HG03469 (cell line): Measurements from ENCODE around the gene SLC22A3.
"Not testable (repeated sequence)": the region's sequence is repeated elsewhere in the genome, so short reads cannot be mapped to it uniquely, and the experiment has no call there.

ENCODE experiments used
- ATAC-seq: cut with Tn5 transposase; IDR thresholded peaks from one replicate; pipeline ENCODE4 v1.9.1; 2021; ENCODE audit warnings: mild to moderate bottlenecking, moderate library complexity, moderate number of reproducible peaks; ENCODE audit not compliant: unreplicated experiment

SLC22A3 gene

GRCh38 chr6:160348223-160349019, at the start of gene SLC22A3:
Gene SLC22A3, plus strand, starts transcription at chr6:160348378. Its CDS starts 42 bp downstream, at chr6:160348420.
- no peak for ATAC-seq

- ATAC-seq = no peak
Measured at GRCh38 chr6:160299559-160299958, 48.6 kb upstream of the SLC22A3 start.

- ATAC-seq = no peak
Measured at GRCh38 chr6:160300076-160300695, 48.0 kb upstream of the SLC22A3 start.

- ATAC-seq = no peak
Measured at GRCh38 chr6:160301339-160301738, 46.8 kb upstream of the SLC22A3 start.

- not testable (repeated sequence) for ATAC-seq
Measured at GRCh38 chr6:160302431-160303082, 45.6 kb upstream of the SLC22A3 start.

- no peak for ATAC-seq
Measured at GRCh38 chr6:160303806-160304205, 44.4 kb upstream of the SLC22A3 start.

- no peak for ATAC-seq
Measured at GRCh38 chr6:160305926-160306713, 42.1 kb upstream of the SLC22A3 start.

- no peak for ATAC-seq
Measured at GRCh38 chr6:160309718-160310117, 38.5 kb upstream of the SLC22A3 start.

- ATAC-seq = no peak
Measured at GRCh38 chr6:160312900-160313299, 35.3 kb upstream of the SLC22A3 start.

- no peak for ATAC-seq
Measured at GRCh38 chr6:160315310-160315709, 32.9 kb upstream of the SLC22A3 start.

GRCh38 chr6:160316261-160316660, 31.9 kb upstream of the SLC22A3 start:
- no peak for ATAC-seq

- ATAC-seq = no peak
Measured at GRCh38 chr6:160319246-160319645, 28.9 kb upstream of the SLC22A3 start.

GRCh38 chr6:160321729-160322505, 26.3 kb upstream of the SLC22A3 start:
- no peak for ATAC-seq

GRCh38 chr6:160327981-160328380, 20.2 kb upstream of the SLC22A3 start:
- no peak for ATAC-seq

- ATAC-seq = no peak
Measured at GRCh38 chr6:160328447-160328846, 19.7 kb upstream of the SLC22A3 start.

GRCh38 chr6:160329188-160329587, 19.0 kb upstream of the SLC22A3 start:
- no peak for ATAC-seq

GRCh38 chr6:160330619-160331018, 17.6 kb upstream of the SLC22A3 start:
- ATAC-seq = no peak

- ATAC-seq = no peak
Measured at GRCh38 chr6:160331204-160331603, 17.0 kb upstream of the SLC22A3 start.

- ATAC-seq = no peak
Measured at GRCh38 chr6:160331753-160332152, 16.4 kb upstream of the SLC22A3 start.

- ATAC-seq = no peak
Measured at GRCh38 chr6:160333101-160333500, 15.1 kb upstream of the SLC22A3 start.
